Measurements from ENCODE around the gene SRSF2.
A peak's percentile ranks its signal among the peaks of the same experiment; 100 is the strongest.

DNA sequence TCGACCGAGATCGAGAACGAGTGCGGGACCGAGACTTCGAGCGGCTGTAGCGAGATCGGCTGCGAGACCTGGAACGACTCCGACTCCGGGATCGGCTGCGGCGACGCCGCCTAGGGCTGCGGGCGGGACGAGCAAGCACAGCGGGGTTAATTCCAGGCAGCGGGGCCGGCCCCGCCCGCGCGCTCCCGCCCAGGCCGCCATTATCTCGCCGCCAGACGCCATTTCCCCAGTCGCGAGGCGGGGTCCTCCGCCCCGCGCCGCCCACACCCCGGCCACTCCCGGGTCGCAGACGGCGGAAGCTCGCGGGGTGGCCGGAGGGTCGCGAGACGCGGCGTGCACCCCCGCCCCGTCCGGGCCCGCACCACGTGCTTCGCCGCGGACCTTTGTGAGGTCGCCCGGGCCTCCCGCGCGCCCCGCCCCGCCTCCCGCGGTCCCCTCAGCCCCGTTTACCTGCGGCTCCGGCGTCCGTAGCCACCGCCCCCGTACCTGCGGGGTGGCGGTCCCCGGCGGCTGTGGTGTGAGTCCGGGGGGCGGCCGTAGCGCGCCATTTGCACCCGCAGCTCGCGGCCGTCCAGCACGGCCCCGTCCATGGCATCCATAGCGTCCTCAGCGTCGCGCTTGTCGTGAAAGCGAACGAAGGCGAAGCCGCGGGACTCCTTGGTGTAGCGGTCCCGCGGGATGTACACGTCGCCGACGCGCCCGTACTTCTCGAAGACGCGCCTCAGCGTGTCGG, 616 bp downstream of the SRSF2 start:
- TF ChIP-seq EZH2 (IDR thresholded peaks at IDR 0.05; ENCODE audit: borderline replicate concordance, low read depth, low read length, severe bottlenecking) (no peak), CTCF (IDR thresholded peaks at IDR 0.05; ENCODE audit: borderline replicate concordance, extremely low read depth, low read length, poor library complexity, severe bottlenecking) (peak; percentile 30)

Measured in DND-41 (cell line).